Heart left ventricle (tissue), 16 donors: ENCODE data around the gene DIDO1. TPM values are rescaled to one million over a fixed set of nuclear protein-coding genes. Genes with fewer than 3 reads are reported as not detected.

Experiments
- ATAC-seq, 4 donors: fragments of 200-7000 bp; cut with Tn5 transposase; one replicate each; pipeline ENCODE4 v1.9.1; 2020 to 2022; ENCODE audit warnings: moderate library complexity in 4 of 4, mild to moderate bottlenecking in 3 of 4, moderate number of reproducible peaks in 1 of 4
- DNase-seq, 5 donors: peaks; one replicate each; pipeline ENCODE4 v3.0.0-alpha.2; 2020
- H3K27ac ChIP-seq, 12 donors: fragments of 200-600 bp; sonication (generic) in 4 of 12; one replicate each; pipeline versions ENCODE4 v1.5.0 to v1.8.0; 2016 to 2022; ENCODE audit warnings: mild to moderate bottlenecking in 2 of 12
- H3K27me3 ChIP-seq, 9 donors: fragments of 200-600 bp; sonication (generic) in 2 of 9; one replicate each; pipeline versions ENCODE4 v1.5.1 to v1.8.0; 2016 to 2022; ENCODE audit warnings: mild to moderate bottlenecking in 3 of 9
- H3K36me3 ChIP-seq, 9 donors: fragments of 200-600 bp; sonication (generic) in 2 of 9; one replicate each; pipeline versions ENCODE4 v1.5.0 to v1.8.0; 2018 to 2022; ENCODE audit warnings: mild to moderate bottlenecking in 2 of 9
- H3K4me1 ChIP-seq, 12 donors: fragments of 200-600 bp; sonication (generic) in 4 of 12; one replicate each; pipeline versions ENCODE4 v1.5.0 to v1.8.0; 2016 to 2022; ENCODE audit warnings: mild to moderate bottlenecking in 3 of 12
- H3K4me3 ChIP-seq, 12 donors: fragments of 200-600 bp; sonication (generic) in 4 of 12; one replicate each; pipeline versions ENCODE4 v1.5.0 to v1.8.0; 2017 to 2022; ENCODE audit warnings: mild to moderate bottlenecking in 9 of 12, moderate library complexity in 4 of 12
- H3K9me3 ChIP-seq, 12 donors: fragments of 200-600 bp; sonication (generic) in 4 of 12; one replicate each; pipeline versions ENCODE4 v1.5.0 to v1.8.0; 2016 to 2022; ENCODE audit warnings: mild to moderate bottlenecking in 1 of 12
- CTCF ChIP-seq, 12 donors: fragments of 200-600 bp; sonication (generic) in 4 of 12; IDR thresholded peaks; one replicate each; pipeline versions ENCODE4 v1.5.0 to v1.8.0; 2018 to 2022; ENCODE audit warnings: antibody characterized with exemption in 12 of 12, mild to moderate bottlenecking in 5 of 12
- POLR2A ChIP-seq, 2 donors: fragments of 450-650 bp; IDR thresholded peaks; one replicate each; pipeline ENCODE4 v1.6.1; 2017; ENCODE audit warnings: antibody characterized with exemption in 2 of 2, mild to moderate bottlenecking in 2 of 2, moderate library complexity in 2 of 2
- WGBS, 4 donors: extraction: QIAGEN DNeasy Blood & Tissue Kit in 2 of 4; methylation state at CpG; one replicate each; pipeline versions ENCODE4 v1.1.5 to v1.1.7; 2013 to 2018; 5-methylcytosine and 5-hydroxymethylcytosine counted together
- intact Hi-C, 10 donors: fragments of 100-400 bp; cut with DNase I; formaldehyde crosslinking; loops; one replicate each; pipeline versions ENCODE4 v1.11.1 to v1.14.2; 2022
- polyA plus RNA-seq, 2 donors: library from polyadenylated mRNA; stranded (reverse); fragments of 200-250 nt; gene quantifications; one replicate each; pipeline ENCODE4 v1.2.3, GENCODE V29; 2013
- total RNA-seq, 9 donors: library from RNA; depleted of rRNA in 2 of 9; stranded (reverse); fragments of >200 nt in 2 of 9; fragmentation: NEBNext Ultra II Directional in 3 of 9; extraction: Animal tissue kit (Norgen Biotek cat#: 25700) in 3 of 9; gene quantifications; one replicate each; pipeline versions ENCODE4 v1.1.0 to v1.2.4, GENCODE V29; 2016 to 2023
- donor health status: ischemic (EF 13 %, LVEDD 7.1; RV severe dilation, severe dysfunction).
- donor health status: healthy with polysubstance abuse.
- donor health status: DM: no; HTN: yes; CAD: no.
- donor health status: DM: no; HTN: no; CAD: no.
- donor health status: ischemic (EF 25% LVEDD 6.9; RV normal size, moderate dysfunction).
- donor health status: ischemic (EF 25% LVEDD 5.7; RV mildly dilated, moderate dysfunction).
- donor health status: healthy.
- donor health status: DM: yes; HTN: yes; CAD: no.
- donor health status: ischemic (EF 35%, LVEDD 5.7; RV mildly dilated, moderate dysfunction).
- donor health status: nonischemic (EF 11% LVEDD 7.7; RV severe dilation, severe dysfunction).
- donor health status: DM: yes; HTN: yes; CAD: no.
- donor health status: PGD.
- donor health status: ischemic (EF 29% LVEDD 5.4; RV normal size, mild dysfunction).
- donor health status: nonischemic (EF 23%, LVEDD 6.1; RV moderate dilation, normal function).

The DIDO1 gene
- total and polyA plus RNA-seq, 11 donors = 16.5 to 46.2 (median 38.4) TPM

GRCh38 chr20:62832212-62832922 is 93.9 kb downstream of the DIDO1 start:
- intact Hi-C loops = no loop called here
- H3K4me1 ChIP-seq = peaks cover 0 to 15% (median 0%) of the 10 kb centered on the region in 12 donors
- no peaks in the 10 kb centered on the region for H3K27me3 ChIP-seq
- peak overlapping the region in 1 of 12 donors; percentile 31 for H3K27ac ChIP-seq
- H3K36me3 ChIP-seq = no peaks in the 10 kb centered on the region
- peak overlapping the region in 1 of 12 donors; percentile 5 for H3K4me3 ChIP-seq
- no peaks in the 10 kb centered on the region for H3K9me3 ChIP-seq
- 60 to 72% (median 69%) methylated on average over 22 of the region's 22 CpGs for WGBS, 4 donors
- TF ChIP-seq POLR2A (IDR thresholded peaks at IDR 0.05) = no peak
- TF ChIP-seq CTCF (IDR thresholded peaks at IDR 0.05) = no peak
- DNase-seq (peak in 4 of 5 donors; percentile 24 to 73 (median 31)), ATAC-seq (peak in 2 of 4 donors; percentile 12 to 29)

GRCh38 chr20:62831854-62832211 is 94.5 kb downstream of the DIDO1 start:
- 83 to 95% (median 90%) methylated on average over 10 of the region's 10 CpGs for WGBS, 4 donors
- H3K27me3 ChIP-seq = no peaks in the 10 kb centered on the region
- DNase-seq (peak in 2 of 5 donors; percentile 11 to 13), ATAC-seq (no peak)
- H3K4me1 ChIP-seq = peaks cover 0 to 15% (median 0%) of the 10 kb centered on the region in 12 donors
- no peaks in the 10 kb centered on the region for H3K9me3 ChIP-seq
- no peak overlapping the region for H3K4me3 ChIP-seq
- no peaks in the 10 kb centered on the region for H3K36me3 ChIP-seq
- intact Hi-C loops = no loop called here
- no peak for TF ChIP-seq CTCF (IDR thresholded peaks at IDR 0.05)
- TF ChIP-seq POLR2A (IDR thresholded peaks at IDR 0.05) = no peak
- peak overlapping the region in 1 of 12 donors; percentile 31 for H3K27ac ChIP-seq

- 86 to 98% (median 90%) methylated on average over 4 to 10 of the region's 10 CpGs for WGBS, 4 donors
- Histone ChIP-seq H3K4me1 (peaks cover 0 to 15% (median 0%) of the 10 kb centered on the region in 12 donors), H3K36me3 (no peaks in the 10 kb centered on the region), H3K27me3 (no peaks in the 10 kb centered on the region), H3K4me3 (no peak overlapping the region), H3K27ac (no peak overlapping the region), H3K9me3 (no peaks in the 10 kb centered on the region)
- TF ChIP-seq POLR2A (IDR thresholded peaks at IDR 0.05) (no peak), CTCF (IDR thresholded peaks at IDR 0.05) (no peak)
- no peak for ATAC-seq
- intact Hi-C loops = no loop called here
- peak in 3 of 5 donors; percentile 17 to 36 (median 22) for DNase-seq
These were observed 94.9 kb downstream of the DIDO1 start for GRCh38 chr20:62831361-62831788.

GRCh38 chr20:62830821-62831220 is 95.5 kb downstream of the DIDO1 start:
- no peak overlapping the region for H3K27ac ChIP-seq
- DNase-seq = peak in 2 of 5 donors; percentile 4 to 17
- no peak for TF ChIP-seq POLR2A (IDR thresholded peaks at IDR 0.05)
- no peak for TF ChIP-seq CTCF (IDR thresholded peaks at IDR 0.05)

More at GRCh38 chr20:62830821-62831220, 95.5 kb downstream of the DIDO1 start:
- Histone ChIP-seq H3K4me1 (peaks cover 0 to 15% (median 0%) of the 10 kb centered on the region in 12 donors), H3K27me3 (no peaks in the 10 kb centered on the region), H3K36me3 (no peaks in the 10 kb centered on the region), H3K4me3 (no peak overlapping the region), H3K9me3 (no peaks in the 10 kb centered on the region)
- 89 to 94% (median 92%) methylated on average over 20 to 22 of the region's 22 CpGs for WGBS, 4 donors
- ATAC-seq = no peak
- intact Hi-C loops = no loop called here
